ENCODE measurements around the gene CPXM2.

Gene CPXM2

GRCh38 chr10:123726381-123726780 lies 165.2 kb downstream of the CPXM2 start:
- Histone ChIP-seq H3K27me3 (ENCODE audit: low read length) (no peaks in the 10 kb centered on the region), H3K36me3 (ENCODE audit: low read length) (no peaks in the 10 kb centered on the region), H3F3A (ENCODE audit: insufficient read depth) (no peaks in the 10 kb centered on the region), H4K20me1 (ENCODE audit: low read depth, low read length) (no peaks in the 10 kb centered on the region), H3K79me2 (ENCODE audit: insufficient read depth, low read length) (no peaks in the 10 kb centered on the region), H2AFZ (ENCODE audit: low read depth, low read length, severe bottlenecking) (no peak overlapping the region), H3K9ac (ENCODE audit: low read length) (no peak overlapping the region), H3K9me2 (replicated peaks; ENCODE audit: insufficient read depth, low read length) (no peaks in the 10 kb centered on the region), H3K27ac (ENCODE audit: low read depth, low read length) (no peak overlapping the region), H3K9me3 (ENCODE audit: insufficient read depth, low read length) (no peaks in the 10 kb centered on the region), H3K4me2 (ENCODE audit: low read depth, low read length, poor library complexity, severe bottlenecking) (no peak overlapping the region), H3K4me3 (ENCODE audit: insufficient read depth, low read length, poor library complexity, severe bottlenecking) (no peak overlapping the region)
- TF ChIP-seq, protein P1, sequence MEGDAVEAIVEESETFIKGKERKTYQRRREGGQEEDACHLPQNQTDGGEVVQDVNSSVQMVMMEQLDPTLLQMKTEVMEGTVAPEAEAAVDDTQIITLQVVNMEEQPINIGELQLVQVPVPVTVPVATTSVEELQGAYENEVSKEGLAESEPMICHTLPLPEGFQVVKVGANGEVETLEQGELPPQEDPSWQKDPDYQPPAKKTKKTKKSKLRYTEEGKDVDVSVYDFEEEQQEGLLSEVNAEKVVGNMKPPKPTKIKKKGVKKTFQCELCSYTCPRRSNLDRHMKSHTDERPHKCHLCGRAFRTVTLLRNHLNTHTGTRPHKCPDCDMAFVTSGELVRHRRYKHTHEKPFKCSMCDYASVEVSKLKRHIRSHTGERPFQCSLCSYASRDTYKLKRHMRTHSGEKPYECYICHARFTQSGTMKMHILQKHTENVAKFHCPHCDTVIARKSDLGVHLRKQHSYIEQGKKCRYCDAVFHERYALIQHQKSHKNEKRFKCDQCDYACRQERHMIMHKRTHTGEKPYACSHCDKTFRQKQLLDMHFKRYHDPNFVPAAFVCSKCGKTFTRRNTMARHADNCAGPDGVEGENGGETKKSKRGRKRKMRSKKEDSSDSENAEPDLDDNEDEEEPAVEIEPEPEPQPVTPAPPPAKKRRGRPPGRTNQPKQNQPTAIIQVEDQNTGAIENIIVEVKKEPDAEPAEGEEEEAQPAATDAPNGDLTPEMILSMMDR (IDR thresholded peaks at IDR 0.05; ENCODE audit: insufficient read depth, low read length, poor library complexity, severe bottlenecking) = no peak
- no peak for TF ChIP-seq EZH2phosphoT487 (conservative IDR thresholded peaks at IDR 0.05; ENCODE audit: low read length)

DNA sequence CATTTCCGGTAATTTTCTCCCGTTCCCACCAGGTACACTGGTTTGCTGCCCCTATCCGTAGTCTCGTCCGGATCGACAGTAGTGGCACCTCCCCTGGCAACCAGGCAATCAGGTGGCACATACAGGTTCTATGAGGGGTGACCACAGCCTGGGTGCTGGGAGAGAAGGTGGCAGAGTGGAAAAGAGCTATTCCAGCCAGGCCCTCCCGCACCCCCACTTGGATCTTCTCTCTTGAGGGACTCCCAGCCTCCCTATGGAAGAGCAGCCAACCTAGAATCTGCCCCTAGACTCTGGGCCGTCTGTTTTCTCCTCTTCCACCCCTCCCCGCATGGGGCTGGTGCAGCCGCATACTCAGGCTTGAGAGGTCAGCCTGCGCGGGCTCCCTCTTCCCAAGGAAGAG lies 166.9 kb downstream of the CPXM2 start:
- no peak overlapping the region for H3K4me2 ChIP-seq (ENCODE audit: low read depth, low read length, poor library complexity, severe bottlenecking)
- no peaks in the 10 kb centered on the region for H3K36me3 ChIP-seq (ENCODE audit: low read length)
- H3K9me3 ChIP-seq (ENCODE audit: insufficient read depth, low read length) = no peaks in the 10 kb centered on the region
- no peaks in the 10 kb centered on the region for H3K27me3 ChIP-seq (ENCODE audit: low read length)
- H4K20me1 ChIP-seq (ENCODE audit: low read depth, low read length) = no peaks in the 10 kb centered on the region
- H3K9me2 ChIP-seq (replicated peaks; ENCODE audit: insufficient read depth, low read length) = no peaks in the 10 kb centered on the region
- no peak overlapping the region for H3K4me3 ChIP-seq (ENCODE audit: insufficient read depth, low read length, poor library complexity, severe bottlenecking)
- no peaks in the 10 kb centered on the region for H3K79me2 ChIP-seq (ENCODE audit: insufficient read depth, low read length)
- H3K27ac ChIP-seq (ENCODE audit: low read depth, low read length) = no peak overlapping the region
- H2AFZ ChIP-seq (ENCODE audit: low read depth, low read length, severe bottlenecking) = no peak overlapping the region
- no peak for TF ChIP-seq EZH2phosphoT487 (conservative IDR thresholded peaks at IDR 0.05; ENCODE audit: low read length)
- TF ChIP-seq, protein P1 (IDR thresholded peaks at IDR 0.05; ENCODE audit: insufficient read depth, low read length, poor library complexity, severe bottlenecking) = no peak
- no peaks in the 10 kb centered on the region for H3F3A ChIP-seq (ENCODE audit: insufficient read depth)
- H3K9ac ChIP-seq (ENCODE audit: low read length) = no peak overlapping the region

DNA sequence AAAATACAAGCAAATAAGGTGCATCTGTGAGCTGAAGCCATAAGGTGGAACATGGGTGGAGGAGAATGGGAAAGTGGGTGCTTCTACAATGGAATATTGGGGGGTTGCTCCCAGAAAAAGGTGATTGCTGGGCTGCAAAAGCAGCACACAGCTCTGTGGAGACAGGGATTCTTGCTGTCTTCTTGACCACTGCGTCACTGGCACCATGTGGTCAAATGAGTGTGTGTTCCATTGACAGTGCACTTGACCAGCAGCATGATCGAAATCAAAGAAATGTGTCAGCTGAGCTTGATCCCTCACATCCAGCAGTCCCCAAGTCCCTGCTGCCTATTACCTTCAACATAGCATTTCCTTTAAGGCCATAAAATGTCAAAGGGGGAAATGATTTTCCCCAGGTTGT lies 169.3 kb downstream of the CPXM2 start:
- Histone ChIP-seq H3K9me3 (ENCODE audit: insufficient read depth, low read length) (no peaks in the 10 kb centered on the region), H4K20me1 (ENCODE audit: low read depth, low read length) (no peaks in the 10 kb centered on the region), H3K9ac (ENCODE audit: low read length) (no peak overlapping the region), H2AFZ (ENCODE audit: low read depth, low read length, severe bottlenecking) (no peak overlapping the region), H3K9me2 (replicated peaks; ENCODE audit: insufficient read depth, low read length) (no peaks in the 10 kb centered on the region), H3K4me2 (ENCODE audit: low read depth, low read length, poor library complexity, severe bottlenecking) (no peak overlapping the region), H3F3A (ENCODE audit: insufficient read depth) (no peaks in the 10 kb centered on the region), H3K27me3 (ENCODE audit: low read length) (no peaks in the 10 kb centered on the region), H3K36me3 (ENCODE audit: low read length) (no peaks in the 10 kb centered on the region), H3K79me2 (ENCODE audit: insufficient read depth, low read length) (no peaks in the 10 kb centered on the region), H3K27ac (ENCODE audit: low read depth, low read length) (no peak overlapping the region), H3K4me3 (ENCODE audit: insufficient read depth, low read length, poor library complexity, severe bottlenecking) (no peak overlapping the region)
- TF ChIP-seq EZH2phosphoT487 (conservative IDR thresholded peaks at IDR 0.05; ENCODE audit: low read length) = no peak
- TF ChIP-seq, protein P1 (IDR thresholded peaks at IDR 0.05; ENCODE audit: insufficient read depth, low read length, poor library complexity, severe bottlenecking) = no peak

All from SU-DHL-6 (cell line).